Measurements from ENCODE around the gene TMEM253. TPM values are rescaled to one million over a fixed set of nuclear protein-coding genes. Genes with fewer than 3 reads are reported as not detected.

Gene TMEM253
- total and polyA plus RNA-seq, 2 experiments from 2014 or later: 4.9 to 5.4 TPM

DNA sequence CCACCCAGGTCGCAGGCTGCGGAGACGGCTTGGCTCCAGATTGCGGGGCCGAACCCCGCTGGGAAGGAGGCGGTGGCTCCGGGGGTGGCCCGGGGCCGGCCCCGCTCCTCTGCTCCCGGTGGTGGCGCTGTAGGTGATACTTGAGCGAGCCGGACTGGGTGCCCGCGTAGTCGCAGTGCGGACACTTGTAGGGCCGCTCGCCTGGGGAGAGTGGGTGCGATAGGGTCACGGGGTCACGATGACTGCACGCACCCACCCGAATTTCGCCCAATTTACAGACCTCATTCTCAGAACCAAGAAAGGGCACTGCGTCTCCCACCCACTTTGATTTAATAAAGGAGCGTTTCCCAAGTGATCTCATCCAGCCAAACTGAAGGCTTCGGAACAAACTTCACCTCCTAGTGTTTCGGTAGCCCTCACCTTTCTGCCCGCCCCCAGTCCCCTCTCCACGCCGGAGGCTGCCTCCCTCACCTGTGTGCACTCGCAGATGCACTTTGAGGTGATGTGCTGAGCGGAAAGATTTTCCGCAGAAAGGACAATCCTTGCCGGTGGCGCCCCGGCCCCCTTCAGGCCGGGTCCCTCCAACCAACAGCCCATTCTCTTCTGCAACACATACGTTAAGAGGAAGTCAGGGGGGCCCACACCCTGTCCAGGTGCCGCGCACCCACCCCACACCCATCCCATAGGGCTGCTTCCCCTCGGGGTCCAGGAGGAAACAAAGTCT is 9.8 kb upstream of the TMEM253 start:
- TF ChIP-seq, protein P1, sequence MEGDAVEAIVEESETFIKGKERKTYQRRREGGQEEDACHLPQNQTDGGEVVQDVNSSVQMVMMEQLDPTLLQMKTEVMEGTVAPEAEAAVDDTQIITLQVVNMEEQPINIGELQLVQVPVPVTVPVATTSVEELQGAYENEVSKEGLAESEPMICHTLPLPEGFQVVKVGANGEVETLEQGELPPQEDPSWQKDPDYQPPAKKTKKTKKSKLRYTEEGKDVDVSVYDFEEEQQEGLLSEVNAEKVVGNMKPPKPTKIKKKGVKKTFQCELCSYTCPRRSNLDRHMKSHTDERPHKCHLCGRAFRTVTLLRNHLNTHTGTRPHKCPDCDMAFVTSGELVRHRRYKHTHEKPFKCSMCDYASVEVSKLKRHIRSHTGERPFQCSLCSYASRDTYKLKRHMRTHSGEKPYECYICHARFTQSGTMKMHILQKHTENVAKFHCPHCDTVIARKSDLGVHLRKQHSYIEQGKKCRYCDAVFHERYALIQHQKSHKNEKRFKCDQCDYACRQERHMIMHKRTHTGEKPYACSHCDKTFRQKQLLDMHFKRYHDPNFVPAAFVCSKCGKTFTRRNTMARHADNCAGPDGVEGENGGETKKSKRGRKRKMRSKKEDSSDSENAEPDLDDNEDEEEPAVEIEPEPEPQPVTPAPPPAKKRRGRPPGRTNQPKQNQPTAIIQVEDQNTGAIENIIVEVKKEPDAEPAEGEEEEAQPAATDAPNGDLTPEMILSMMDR (IDR thresholded peaks at IDR 0.05; ENCODE audit: poor library complexity): no peak
- TF ChIP-seq EZH2 (IDR thresholded peaks at IDR 0.05; ENCODE audit: borderline replicate concordance) (no peak), EZH2phosphoT487 (IDR thresholded peaks at IDR 0.05; ENCODE audit: low read depth, severe bottlenecking, unreplicated experiment) (no peak)
- Histone ChIP-seq H3K79me2 (peaks cover 34% of the 10 kb centered on the region), H3K27me3 (no peaks in the 10 kb centered on the region), H3K4me2 (no peak overlapping the region), H3K27ac (no peak overlapping the region), H4K20me1 (ENCODE audit: insufficient read depth, poor library complexity, severe bottlenecking) (peaks cover 11% of the 10 kb centered on the region), H3K36me3 (replicated peaks; ENCODE audit: insufficient read depth, low read depth) (no peaks in the 10 kb centered on the region), H3K9me3 (ENCODE audit: low read depth) (no peaks in the 10 kb centered on the region), H3K4me3 (no peak overlapping the region), H3K9me2 (replicated peaks; ENCODE audit: insufficient read depth) (no peaks in the 10 kb centered on the region), H3K4me1 (ENCODE audit: insufficient read depth) (peaks cover 18% of the 10 kb centered on the region), H2AFZ (no peak overlapping the region)
- DNase-seq (ENCODE audit: low spot score): no peak
- 96% methylated on average over 38 of the region's 45 CpGs for WGBS (ENCODE audit: low lambda C conversion rate, missing lambda C conversion rate)

DNA sequence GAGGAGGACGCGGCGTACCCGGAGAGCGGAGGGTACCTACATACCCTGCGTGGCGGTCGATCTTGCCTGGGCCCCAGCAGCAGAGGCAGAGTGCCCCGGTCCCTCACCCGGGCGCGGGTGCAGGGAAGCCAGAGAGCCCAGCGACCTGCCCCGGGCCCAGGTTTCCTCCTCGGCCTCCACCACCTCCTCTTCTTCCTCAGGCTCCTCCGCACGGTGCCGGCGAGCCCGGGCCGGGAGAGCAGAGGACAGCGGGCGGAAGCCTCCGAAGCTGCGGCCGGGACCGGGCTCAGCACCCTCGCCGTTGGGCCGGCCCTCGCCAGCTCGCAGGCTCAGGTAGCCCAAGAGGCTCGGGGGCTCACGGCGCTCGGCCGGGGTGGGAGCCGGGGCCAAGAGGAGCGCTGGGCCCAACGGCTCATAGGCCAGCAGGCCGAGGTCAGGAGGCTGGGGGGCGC is 9.0 kb upstream of the TMEM253 start:
- H3K27ac ChIP-seq: no peak overlapping the region

DNA sequence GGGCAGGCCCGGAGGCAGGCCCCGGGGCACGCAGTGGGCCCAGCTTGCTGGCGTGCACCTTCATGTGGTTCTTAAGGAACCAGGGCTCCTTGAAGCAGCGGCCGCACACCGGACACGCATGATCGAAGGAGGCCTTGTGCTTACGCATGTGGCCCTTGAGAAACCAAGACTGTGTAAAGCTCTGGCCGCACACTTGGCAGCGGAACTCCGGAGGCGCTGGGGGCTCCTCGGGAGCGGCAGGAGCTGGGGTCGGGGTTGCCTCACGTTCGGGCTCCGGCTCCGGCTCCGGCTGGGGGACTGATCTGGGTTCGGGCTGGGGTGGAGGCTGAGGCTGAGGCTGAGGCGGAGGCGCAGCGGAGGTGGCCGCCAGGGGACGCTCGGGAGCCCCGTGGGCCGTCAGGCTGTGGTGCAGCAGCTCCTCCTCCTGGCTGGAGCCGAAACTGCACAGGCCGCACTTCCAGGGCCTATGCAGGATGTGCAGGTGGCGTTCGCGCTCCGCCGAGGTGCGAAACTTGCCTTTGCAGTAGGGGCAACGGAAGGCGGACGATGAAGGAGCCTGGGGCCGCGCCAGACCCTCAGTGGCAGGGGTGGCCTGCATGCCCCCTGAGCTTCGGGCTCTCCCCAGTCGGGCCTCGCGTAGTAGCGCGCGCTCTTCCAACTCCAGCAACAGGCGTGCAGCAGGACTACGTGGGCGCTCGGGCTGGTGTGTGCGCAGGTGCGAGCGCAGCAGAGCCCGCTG is 8.4 kb upstream of the TMEM253 start:
- Histone ChIP-seq H3K9me2 (replicated peaks; ENCODE audit: insufficient read depth) (no peaks in the 10 kb centered on the region), H3K27ac (no peak overlapping the region), H3K79me2 (peaks cover 41% of the 10 kb centered on the region), H3K4me2 (no peak overlapping the region), H3K4me3 (no peak overlapping the region), H4K20me1 (ENCODE audit: insufficient read depth, poor library complexity, severe bottlenecking) (peaks cover 11% of the 10 kb centered on the region), H2AFZ (no peak overlapping the region), H3K4me1 (ENCODE audit: insufficient read depth) (peaks cover 18% of the 10 kb centered on the region), H3K36me3 (replicated peaks; ENCODE audit: insufficient read depth, low read depth) (no peaks in the 10 kb centered on the region), H3K27me3 (no peaks in the 10 kb centered on the region), H3K9me3 (ENCODE audit: low read depth) (no peaks in the 10 kb centered on the region)
- no peak for TF ChIP-seq EZH2phosphoT487 (IDR thresholded peaks at IDR 0.05; ENCODE audit: low read depth, severe bottlenecking, unreplicated experiment)
- TF ChIP-seq, protein P1 (IDR thresholded peaks at IDR 0.05; ENCODE audit: poor library complexity): peak; percentile 96
- DNase-seq (ENCODE audit: low spot score): peak; percentile 86
- 69% methylated on average over 57 of the region's 59 CpGs for WGBS (ENCODE audit: low lambda C conversion rate, missing lambda C conversion rate)

More for the DNA sequence above, 9.0 kb upstream of the TMEM253 start:
- Histone ChIP-seq H3K79me2 (peaks cover 41% of the 10 kb centered on the region), H3K36me3 (replicated peaks; ENCODE audit: insufficient read depth, low read depth) (no peaks in the 10 kb centered on the region), H3K9me3 (ENCODE audit: low read depth) (no peaks in the 10 kb centered on the region), H3K4me1 (ENCODE audit: insufficient read depth) (peaks cover 18% of the 10 kb centered on the region), H3K4me3 (no peak overlapping the region), H3K27me3 (no peaks in the 10 kb centered on the region), H3K9me2 (replicated peaks; ENCODE audit: insufficient read depth) (no peaks in the 10 kb centered on the region), H3K4me2 (no peak overlapping the region), H4K20me1 (ENCODE audit: insufficient read depth, poor library complexity, severe bottlenecking) (peaks cover 11% of the 10 kb centered on the region), H2AFZ (no peak overlapping the region)
- TF ChIP-seq EZH2 (IDR thresholded peaks at IDR 0.05; ENCODE audit: borderline replicate concordance) (no peak), EZH2phosphoT487 (IDR thresholded peaks at IDR 0.05; ENCODE audit: low read depth, severe bottlenecking, unreplicated experiment) (no peak)
- TF ChIP-seq, protein P1 (IDR thresholded peaks at IDR 0.05; ENCODE audit: poor library complexity): no peak
- WGBS (ENCODE audit: low lambda C conversion rate, missing lambda C conversion rate): 96% methylated on average over 25 of the region's 42 CpGs
- DNase-seq (ENCODE audit: low spot score): no peak

All from hepatocyte (in vitro differentiated cells).